AG09309 (cell line): ENCODE results near the gene PSKH1.
"Not testable (repeated sequence)": the region's sequence is repeated elsewhere in the genome, so short reads cannot be mapped to it uniquely, and the experiment has no call there.

Experiments used
- DNase-seq: peaks from one replicate; pipeline ENCODE4 v3.0.0-alpha.2; 2010; ENCODE audit warnings: low read depth
- H3K4me3 ChIP-seq: 2 replicates; pipeline ENCODE4 v1.5.1; 2011; ENCODE audit warnings: mild to moderate bottlenecking, low read depth, low read length, moderate library complexity; ENCODE audit not compliant: control insufficient read depth
- CTCF ChIP-seq: IDR thresholded peaks from 2 replicates; pipeline ENCODE4 v1.5.1; 2011; ENCODE audit warnings: mild to moderate bottlenecking, low read depth, low read length, inconsistent platforms; ENCODE audit not compliant: insufficient read depth, control insufficient read depth; ENCODE audit errors: missing control alignments

PSKH1 gene

GRCh38 chr16:67969254-67970039, 76.4 kb downstream of the PSKH1 start:
- H3K4me3 ChIP-seq = peak overlapping the region; percentile 51
- no peak for TF ChIP-seq CTCF
- DNase-seq = no peak

- no peak for DNase-seq
- no peak overlapping the region for H3K4me3 ChIP-seq
- no peak for TF ChIP-seq CTCF
These were observed 78.1 kb downstream of the PSKH1 start for GRCh38 chr16:67971111-67971510.

- H3K4me3 ChIP-seq, DNase-seq: not testable (repeated sequence)
These were observed 79.2 kb downstream of the PSKH1 start for GRCh38 chr16:67972285-67972684.

GRCh38 chr16:67975321-67976105, 82.5 kb downstream of the PSKH1 start:
- no peak for TF ChIP-seq CTCF
- H3K4me3 ChIP-seq = no peak overlapping the region
- DNase-seq = no peak

GRCh38 chr16:67976205-67976604, 83.2 kb downstream of the PSKH1 start:
- H3K4me3 ChIP-seq = no peak overlapping the region
- no peak for DNase-seq
- TF ChIP-seq CTCF = no peak

- H3K4me3 ChIP-seq = no peak overlapping the region
- no peak for TF ChIP-seq CTCF
- no peak for DNase-seq
These were observed 84.0 kb downstream of the PSKH1 start for GRCh38 chr16:67977005-67977404.
